BJ (cell line): ENCODE results near the gene NKAPL. TPM values are rescaled to one million over a fixed set of nuclear protein-coding genes. Genes with fewer than 3 reads are reported as not detected.

Source experiments
- CTCF ChIA-PET: fragments of 350-600 bp; formaldehyde crosslinking; extraction: SDS; loops from one replicate; lab custom pipeline; 2021; ENCODE audit warnings: antibody characterized with exemption, inconsistent platforms; lab: Yijun Ruan, JAX
- POLR2A ChIA-PET: fragments of 300-600 bp; sonication (Branson Sonifier 250); formaldehyde crosslinking; extraction: SDS; loops from one replicate; lab custom pipeline; 2021; ENCODE audit warnings: antibody characterized with exemption; lab: Charles Lee
- DNase-seq: peaks from one replicate; pipeline ENCODE4 v3.0.0-alpha.2; 2011; ENCODE audit warnings: low read depth
- H3K27me3 ChIP-seq: 2 replicates; pipeline ENCODE4 v1.6.0; 2011; ENCODE audit warnings: low read length; ENCODE audit not compliant: control insufficient read depth, insufficient read depth
- H3K36me3 ChIP-seq: 2 replicates; pipeline ENCODE4 v1.5.1; 2011; ENCODE audit warnings: low read length; ENCODE audit not compliant: control insufficient read depth, insufficient read depth
- H3K4me3 ChIP-seq: 2 replicates; pipeline ENCODE4 v1.5.1; 2011; ENCODE audit warnings: low read depth, mild to moderate bottlenecking, control low read depth, low read length
- polyA plus RNA-seq: library from polyadenylated mRNA; depleted of rRNA; stranded (reverse); fragments of >200 nt; gene quantifications from 2 replicates; pipeline ENCODE4 v1.2.3, GENCODE V29; 2011
- TF ChIP-seq, protein P1 (sequence below): IDR thresholded peaks from 2 replicates; pipeline ENCODE4 v1.5.1; 2011; ENCODE audit warnings: low read depth, mild to moderate bottlenecking, control low read depth, inconsistent platforms, low read length, moderate library complexity; ENCODE audit not compliant: insufficient read depth

NKAPL gene
- polyA plus RNA-seq, 1 experiment = 0.72 TPM

DNA sequence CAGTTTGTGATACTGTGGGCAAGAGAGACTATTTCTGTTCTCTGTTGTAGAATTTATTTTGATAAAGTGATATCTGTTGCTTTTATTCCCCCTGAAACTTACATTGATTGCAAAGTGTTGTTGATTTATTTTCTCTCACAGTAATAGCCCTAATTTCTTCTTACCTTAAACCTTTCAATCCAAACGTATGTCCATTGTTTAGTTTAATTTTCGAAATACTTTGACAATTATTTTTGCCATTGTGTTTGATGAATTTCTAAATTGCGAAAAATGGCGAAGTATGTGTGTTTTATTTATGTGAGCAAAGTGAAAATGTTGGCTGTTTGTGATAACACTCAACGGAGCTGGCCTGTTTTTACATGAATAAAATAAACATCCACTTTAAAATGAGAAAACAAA, 7.5 kb downstream of the NKAPL start:
- Histone ChIP-seq H3K27me3 (no peaks in the 10 kb centered on the region), H3K36me3 (no peaks in the 10 kb centered on the region), H3K4me3 (peak overlapping the region; percentile 78)
- TF ChIP-seq, protein P1, sequence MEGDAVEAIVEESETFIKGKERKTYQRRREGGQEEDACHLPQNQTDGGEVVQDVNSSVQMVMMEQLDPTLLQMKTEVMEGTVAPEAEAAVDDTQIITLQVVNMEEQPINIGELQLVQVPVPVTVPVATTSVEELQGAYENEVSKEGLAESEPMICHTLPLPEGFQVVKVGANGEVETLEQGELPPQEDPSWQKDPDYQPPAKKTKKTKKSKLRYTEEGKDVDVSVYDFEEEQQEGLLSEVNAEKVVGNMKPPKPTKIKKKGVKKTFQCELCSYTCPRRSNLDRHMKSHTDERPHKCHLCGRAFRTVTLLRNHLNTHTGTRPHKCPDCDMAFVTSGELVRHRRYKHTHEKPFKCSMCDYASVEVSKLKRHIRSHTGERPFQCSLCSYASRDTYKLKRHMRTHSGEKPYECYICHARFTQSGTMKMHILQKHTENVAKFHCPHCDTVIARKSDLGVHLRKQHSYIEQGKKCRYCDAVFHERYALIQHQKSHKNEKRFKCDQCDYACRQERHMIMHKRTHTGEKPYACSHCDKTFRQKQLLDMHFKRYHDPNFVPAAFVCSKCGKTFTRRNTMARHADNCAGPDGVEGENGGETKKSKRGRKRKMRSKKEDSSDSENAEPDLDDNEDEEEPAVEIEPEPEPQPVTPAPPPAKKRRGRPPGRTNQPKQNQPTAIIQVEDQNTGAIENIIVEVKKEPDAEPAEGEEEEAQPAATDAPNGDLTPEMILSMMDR = no peak
- ChIA-PET CTCF (interaction anchor here (0.7 to 1.6 kb wide), 2 partner anchors 14 to 89 kb away, joined by 3 to 5 read pairs; partner anchors contain the start of gene ZKSCAN4), POLR2A (interaction anchor here (3.1 kb wide), 1 partner anchor 15 kb away, joined by 15 read pairs; the partner anchor contains the start of gene PGBD1)
- DNase-seq = no peak

DNA sequence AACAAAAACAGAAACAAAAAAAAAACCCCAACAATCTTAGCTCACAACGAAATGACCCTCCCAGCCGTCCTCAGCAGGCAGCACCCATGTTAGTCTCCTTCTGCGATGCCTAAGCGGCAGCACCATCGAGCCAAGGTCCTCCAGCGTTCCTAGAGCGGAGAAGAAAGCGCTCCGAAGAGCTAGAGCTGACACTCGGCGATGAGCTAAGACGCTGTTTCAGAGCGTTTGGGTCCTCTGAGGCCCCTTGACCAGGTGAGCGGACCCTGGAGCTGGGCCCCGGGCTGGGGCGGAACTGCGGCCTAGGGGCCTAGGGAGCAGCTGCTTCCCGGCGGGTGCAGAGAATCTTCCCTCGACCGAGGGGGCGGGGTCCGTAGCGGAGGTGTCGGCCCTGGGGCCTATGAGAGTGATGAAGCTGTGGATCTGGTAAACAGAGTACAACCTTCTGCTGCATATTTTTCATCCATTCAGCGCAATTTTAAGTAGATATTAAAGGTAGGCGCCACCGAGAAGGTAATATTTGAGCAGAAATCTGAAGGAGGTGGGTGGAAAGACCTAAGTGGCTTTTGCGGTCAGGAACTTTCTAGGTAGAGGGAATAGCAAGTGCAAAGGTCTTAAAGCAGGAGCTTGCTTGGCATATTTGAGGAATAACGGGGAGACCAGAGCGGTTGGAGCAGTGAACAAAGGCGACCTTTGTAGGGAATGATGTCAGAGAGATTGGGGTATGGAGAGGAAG, 8.0 kb downstream of the NKAPL start, which contains the start of gene ZSCAN26:
Gene ZSCAN26, plus strand, starts transcription at position 182 of the 733 bp plus-strand sequence. CDS start 4,777 bp downstream, outside the sequence.
- peak within 1 kb of the TSS; percentile 78 for H3K4me3 ChIP-seq
- peaks cover 3% of the 10 kb centered on the region; the same call in 1 of the 2 replicates for H3K36me3 ChIP-seq
- TF ChIP-seq, protein P1 = no peak
- ChIA-PET POLR2A (interaction anchor here (0.7 to 3.1 kb wide), 3 partner anchors 14 to 89 kb away, joined by 4 to 15 read pairs (median 7); partner anchors contain the start of genes PGBD1 and ZKSCAN4), CTCF (interaction anchor here (0.7 to 1.6 kb wide), 2 partner anchors 15 to 89 kb away, joined by 3 to 5 read pairs; partner anchors contain the start of gene ZKSCAN4)
- no peaks in the 10 kb centered on the region for H3K27me3 ChIP-seq
- no peak for DNase-seq

DNA sequence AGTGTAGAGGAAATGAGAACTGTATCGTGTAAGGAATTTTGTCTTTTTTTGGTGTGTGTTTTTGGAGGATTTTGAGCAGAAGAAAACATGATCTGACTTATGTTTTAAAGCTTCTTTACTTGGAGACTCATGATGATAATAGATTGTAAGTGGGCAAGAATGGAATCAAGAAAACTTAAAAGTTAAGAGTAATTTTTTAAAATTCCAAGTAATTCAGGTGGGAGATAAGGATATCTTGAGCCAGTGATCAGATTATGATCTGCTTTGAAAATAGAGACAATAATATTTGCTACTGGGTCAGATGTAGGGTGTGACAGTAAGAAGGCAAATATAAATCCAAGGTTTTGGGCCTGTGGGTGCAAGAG, 8.6 kb downstream of the NKAPL start:
- H3K36me3 ChIP-seq = peaks cover 3% of the 10 kb centered on the region; the same call in 1 of the 2 replicates
- CTCF ChIA-PET = interaction anchor here (1.6 kb wide), 1 partner anchor 88 kb away, joined by 5 read pairs; no protein-coding TSS in a partner anchor
- H3K4me3 ChIP-seq = peak overlapping the region; percentile 78
- no peak for DNase-seq
- no peaks in the 10 kb centered on the region for H3K27me3 ChIP-seq
- POLR2A ChIA-PET = interaction anchor here (0.7 to 3.1 kb wide), 3 partner anchors 14 to 89 kb away, joined by 4 to 15 read pairs (median 7); partner anchors contain the start of genes PGBD1 and ZKSCAN4
- TF ChIP-seq, protein P1 = no peak

DNA sequence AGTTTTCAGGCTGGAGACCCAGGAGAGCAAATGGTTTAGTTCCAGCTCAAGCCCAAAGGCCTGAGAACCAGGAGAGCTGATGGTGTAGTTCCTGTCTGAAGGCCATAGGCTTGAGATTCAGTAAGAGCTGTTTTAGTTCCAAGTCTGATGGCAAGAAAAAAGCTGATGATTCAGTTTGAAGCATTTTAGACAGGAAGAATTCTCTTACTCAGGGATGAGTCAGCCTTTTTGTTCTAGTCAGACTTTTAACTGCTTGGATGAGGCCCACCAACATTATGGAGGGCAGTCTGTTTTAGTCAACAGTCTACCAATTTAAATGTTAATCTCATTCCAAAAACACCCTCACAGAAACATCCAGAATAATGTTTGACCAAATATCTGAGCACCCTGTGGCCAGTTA, 10.4 kb downstream of the NKAPL start:
- H3K4me3 ChIP-seq = no peak overlapping the region
- no peaks in the 10 kb centered on the region for H3K27me3 ChIP-seq
- peak; percentile 55 for DNase-seq
- TF ChIP-seq, protein P1 = no peak
- peaks cover 11% of the 10 kb centered on the region for H3K36me3 ChIP-seq
- POLR2A ChIA-PET = no interaction called here
- CTCF ChIA-PET = no interaction called here

DNA sequence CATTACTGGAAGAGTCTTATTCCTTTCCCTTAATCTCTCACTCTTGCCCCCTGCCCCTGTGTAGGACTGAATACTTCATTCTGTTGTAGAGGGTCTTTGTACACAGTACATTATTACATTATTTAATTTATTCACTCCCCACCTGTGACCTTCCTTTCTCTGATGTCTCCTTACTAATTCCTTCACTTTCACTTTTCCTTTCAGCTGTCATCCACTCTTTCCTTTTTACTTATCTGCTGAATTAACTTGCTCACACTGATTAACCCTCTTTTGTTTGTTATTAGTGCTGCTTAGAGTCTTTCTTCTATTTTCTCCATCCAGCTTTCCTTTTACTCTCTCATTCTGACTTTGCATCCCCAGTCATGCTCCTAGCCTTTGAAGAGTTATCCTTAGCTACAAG, 15.8 kb downstream of the NKAPL start:
- POLR2A ChIA-PET = no interaction called here
- TF ChIP-seq, protein P1 = no peak
- no peak for DNase-seq
- Histone ChIP-seq H3K4me3 (no peak overlapping the region), H3K36me3 (peaks cover 17% of the 10 kb centered on the region), H3K27me3 (no peaks in the 10 kb centered on the region)
- CTCF ChIA-PET = interaction anchor here (1.4 kb wide), 1 partner anchor 111 kb away, joined by 3 read pairs; no protein-coding TSS in a partner anchor
